GM12875 (cell line): ENCODE data around the gene F7.

Experiments used
- H3K4me3 ChIP-seq: one replicate; pipeline ENCODE4 v1.5.1; 2011; ENCODE audit warnings: low read depth, low read length, control low read depth
- TF ChIP-seq, protein P1 (sequence below): IDR thresholded peaks from 2 replicates; pipeline ENCODE4 v1.5.1; 2011; ENCODE audit warnings: low read depth, mild to moderate bottlenecking, control low read depth, inconsistent platforms, low read length, moderate library complexity, borderline replicate concordance; ENCODE audit not compliant: insufficient read depth

Gene F7

DNA sequence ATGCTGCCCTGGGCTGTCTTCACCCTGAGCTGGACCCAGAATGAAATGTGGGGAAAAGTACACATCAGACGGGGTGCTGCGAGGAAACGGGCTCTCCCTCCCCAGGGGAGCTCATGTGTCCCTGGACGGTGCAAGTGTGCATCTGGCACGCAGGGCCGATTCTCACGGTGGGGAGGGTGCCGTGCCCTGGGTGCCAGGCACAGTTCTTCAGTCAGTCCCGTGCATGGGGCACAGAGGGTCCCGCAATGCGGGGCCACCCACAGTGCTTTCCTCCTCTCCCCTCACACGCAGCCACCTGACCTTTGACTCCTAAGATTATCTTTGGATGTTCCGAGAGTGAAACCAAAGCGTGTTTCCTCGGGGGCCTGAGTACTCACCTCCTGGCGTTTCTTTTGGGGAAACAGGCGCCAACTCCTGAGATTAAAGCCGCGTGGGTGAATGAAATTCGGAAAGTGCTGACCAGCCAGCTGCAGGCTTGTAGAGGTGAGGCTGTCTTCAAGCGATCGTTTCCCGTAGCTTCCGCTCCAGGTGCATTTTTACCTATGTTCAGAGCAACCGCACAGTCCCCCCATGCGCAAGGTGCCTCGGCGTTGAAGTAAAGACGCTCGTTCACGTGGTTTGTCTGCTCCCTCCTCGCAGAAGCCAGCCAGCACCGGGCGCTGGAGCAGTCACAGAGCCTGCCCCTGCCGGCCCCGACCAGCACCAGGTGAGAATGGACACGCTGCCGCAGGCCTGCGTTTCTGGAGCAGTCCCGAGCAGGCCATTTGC is 17.5 kb upstream of the F7 start:
- H3K4me3 ChIP-seq = no peak overlapping the region
- TF ChIP-seq, protein P1, sequence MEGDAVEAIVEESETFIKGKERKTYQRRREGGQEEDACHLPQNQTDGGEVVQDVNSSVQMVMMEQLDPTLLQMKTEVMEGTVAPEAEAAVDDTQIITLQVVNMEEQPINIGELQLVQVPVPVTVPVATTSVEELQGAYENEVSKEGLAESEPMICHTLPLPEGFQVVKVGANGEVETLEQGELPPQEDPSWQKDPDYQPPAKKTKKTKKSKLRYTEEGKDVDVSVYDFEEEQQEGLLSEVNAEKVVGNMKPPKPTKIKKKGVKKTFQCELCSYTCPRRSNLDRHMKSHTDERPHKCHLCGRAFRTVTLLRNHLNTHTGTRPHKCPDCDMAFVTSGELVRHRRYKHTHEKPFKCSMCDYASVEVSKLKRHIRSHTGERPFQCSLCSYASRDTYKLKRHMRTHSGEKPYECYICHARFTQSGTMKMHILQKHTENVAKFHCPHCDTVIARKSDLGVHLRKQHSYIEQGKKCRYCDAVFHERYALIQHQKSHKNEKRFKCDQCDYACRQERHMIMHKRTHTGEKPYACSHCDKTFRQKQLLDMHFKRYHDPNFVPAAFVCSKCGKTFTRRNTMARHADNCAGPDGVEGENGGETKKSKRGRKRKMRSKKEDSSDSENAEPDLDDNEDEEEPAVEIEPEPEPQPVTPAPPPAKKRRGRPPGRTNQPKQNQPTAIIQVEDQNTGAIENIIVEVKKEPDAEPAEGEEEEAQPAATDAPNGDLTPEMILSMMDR = no peak

DNA sequence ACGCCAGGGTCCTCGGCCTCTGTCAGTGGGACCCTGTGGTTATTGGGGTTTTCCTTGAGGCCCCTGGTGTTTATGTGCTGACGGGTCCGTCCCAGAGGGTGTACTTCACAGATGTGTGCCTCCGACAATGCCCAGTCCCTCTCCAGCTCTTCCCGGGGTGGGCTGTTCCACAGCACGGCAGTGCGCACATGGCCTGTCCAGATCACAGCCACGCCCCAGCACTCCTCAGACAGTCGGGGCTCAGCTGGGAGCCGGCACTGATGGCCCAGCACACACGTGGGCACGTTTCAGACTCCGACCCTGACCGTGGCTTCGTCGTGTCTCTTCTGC is 16.9 kb upstream of the F7 start:
- no peak overlapping the region for H3K4me3 ChIP-seq
- TF ChIP-seq, protein P1 = no peak

DNA sequence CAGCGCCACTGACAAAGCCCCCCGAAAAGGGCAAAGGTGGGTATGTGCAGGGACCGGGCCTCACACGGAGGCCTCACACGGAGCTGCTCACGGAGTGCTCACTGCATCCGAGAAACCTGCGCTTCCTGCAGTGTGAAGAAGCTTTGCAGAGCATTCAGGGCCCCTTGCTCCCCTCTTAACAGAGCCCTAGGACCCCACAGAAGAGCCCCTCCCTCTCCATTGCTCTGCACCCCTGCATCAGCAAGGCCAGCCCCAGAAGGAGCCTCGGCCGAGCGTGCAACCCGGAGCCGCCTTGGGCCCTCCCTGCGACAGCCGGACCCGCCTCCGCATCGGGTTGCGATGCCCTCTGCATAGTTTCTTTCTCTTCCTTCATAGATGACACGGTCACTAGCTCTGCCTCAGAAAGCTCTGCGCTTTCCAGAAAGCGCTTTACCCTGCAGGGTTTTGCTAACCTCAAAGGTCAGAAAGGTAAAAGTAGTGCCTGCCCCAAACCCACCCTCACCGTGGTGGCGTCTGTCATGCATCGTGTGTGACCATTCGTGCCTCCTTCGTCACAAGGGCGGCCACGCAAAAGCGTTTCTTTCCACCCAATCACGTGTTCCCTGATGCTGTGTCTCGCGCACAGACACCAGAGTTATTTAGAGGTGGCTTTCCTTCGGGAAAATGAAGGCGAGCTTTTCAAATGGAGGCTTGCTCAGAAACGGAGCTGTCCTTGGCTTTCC is 15.7 kb upstream of the F7 start:
- H3K4me3 ChIP-seq = no peak overlapping the region
- TF ChIP-seq, protein P1 = no peak

DNA sequence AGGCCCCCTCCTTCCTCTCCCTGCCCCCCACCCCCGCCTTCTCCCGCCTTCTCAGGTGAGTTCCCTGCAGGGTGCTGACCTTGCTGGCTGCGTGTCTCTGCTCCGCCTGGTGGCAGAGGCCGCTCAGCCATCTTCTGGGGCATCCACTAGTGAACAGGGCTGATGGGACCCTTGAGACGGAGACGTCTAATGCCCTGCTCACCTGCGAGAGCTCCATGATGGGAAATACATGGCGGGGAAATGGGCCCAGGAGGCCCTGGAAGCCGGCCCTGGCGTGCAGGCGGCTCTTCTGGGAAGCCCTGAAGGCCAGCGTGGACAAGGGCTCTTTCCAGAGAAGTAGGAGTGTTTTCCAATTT is 15.2 kb upstream of the F7 start:
- TF ChIP-seq, protein P1 = no peak
- no peak overlapping the region for H3K4me3 ChIP-seq

DNA sequence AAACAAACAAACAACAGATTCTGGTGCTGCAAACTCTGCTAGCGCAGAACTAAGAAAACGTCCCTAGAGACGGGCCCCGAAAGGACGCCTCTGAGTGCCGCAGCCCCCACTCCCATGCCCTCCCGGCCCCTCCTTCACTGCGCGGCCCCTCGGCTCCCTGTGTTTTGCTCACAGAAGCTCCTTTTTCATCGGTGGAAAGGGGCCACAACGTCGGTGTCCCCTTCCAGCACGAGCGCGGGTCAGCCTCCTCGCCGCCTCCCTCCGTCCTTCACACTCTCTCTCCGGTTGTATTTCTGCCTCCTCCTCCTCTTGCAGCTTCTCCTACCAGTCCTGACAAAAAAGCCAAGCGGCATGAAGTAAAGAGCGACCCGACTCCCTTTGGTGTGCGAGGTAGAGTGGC is 14.8 kb upstream of the F7 start:
- TF ChIP-seq, protein P1 = no peak
- H3K4me3 ChIP-seq = no peak overlapping the region

DNA sequence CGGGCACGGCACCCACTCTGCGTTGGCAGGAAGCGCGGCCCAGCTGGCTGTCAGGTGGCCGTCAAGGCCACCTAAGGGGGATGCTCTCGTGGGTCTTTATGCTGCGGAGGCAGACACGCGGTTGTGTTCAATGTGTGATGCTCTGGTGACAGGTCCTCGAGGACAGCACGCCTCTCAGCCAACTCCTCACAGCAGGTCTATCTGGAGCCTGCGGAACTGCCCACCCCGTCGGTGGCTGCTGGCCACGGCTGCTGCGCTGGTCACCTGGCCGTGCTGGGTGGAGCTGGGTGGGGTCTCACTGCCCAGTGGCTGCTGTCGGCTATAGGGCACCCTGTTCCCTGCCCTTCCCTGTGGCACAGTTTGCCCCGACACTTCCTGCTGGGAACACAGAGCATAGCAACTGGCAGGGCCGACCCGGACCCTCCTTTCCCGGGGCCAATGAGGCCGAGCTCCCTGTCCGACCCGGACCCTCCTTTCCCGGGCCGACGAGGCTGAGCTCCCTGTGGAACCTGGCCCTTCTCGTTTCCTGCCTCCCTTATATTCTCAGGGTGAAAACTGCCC is 14.3 kb upstream of the F7 start:
- TF ChIP-seq, protein P1 = no peak
- H3K4me3 ChIP-seq = no peak overlapping the region
